GM12801 (cell line): Measurements from ENCODE around the gene HS3ST5.

Experiments used
- TF ChIP-seq, protein P1 (sequence below): IDR thresholded peaks from one replicate; pipeline ENCODE4 v1.5.1; 2011; ENCODE audit warnings: control low read depth; ENCODE audit not compliant: insufficient read length; ENCODE audit errors: extremely low read depth

The HS3ST5 gene

DNA sequence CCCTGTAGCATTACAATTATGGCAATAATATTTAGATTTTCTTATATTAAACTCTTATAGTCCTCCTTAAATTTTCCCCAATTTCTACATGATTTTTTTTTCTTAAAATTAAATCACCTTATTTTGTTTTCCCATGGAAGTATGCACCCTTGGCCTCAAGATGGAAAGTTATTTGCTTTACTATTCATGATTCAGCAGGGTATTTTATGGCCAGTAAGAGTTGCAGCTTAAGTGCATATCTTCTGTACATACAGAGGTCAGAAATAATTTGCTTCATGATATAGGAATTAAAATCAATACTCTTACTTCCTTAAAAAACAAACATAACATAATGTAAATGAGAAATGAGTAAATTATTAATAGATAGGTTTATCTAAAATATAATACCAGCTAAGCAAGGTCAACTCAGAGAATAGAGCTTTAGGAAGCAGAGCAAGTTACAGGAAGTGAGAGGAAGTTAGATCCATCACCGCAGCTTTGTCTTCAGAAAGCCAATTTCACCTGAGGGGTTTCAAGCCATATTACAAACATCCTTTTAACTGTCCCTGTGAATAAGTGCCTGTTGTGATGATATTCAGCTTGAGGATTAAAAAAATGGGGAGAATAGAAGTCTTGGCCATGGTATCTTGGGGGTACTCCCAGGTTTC, 24.6 kb upstream of the HS3ST5 start:
- TF ChIP-seq, protein P1, sequence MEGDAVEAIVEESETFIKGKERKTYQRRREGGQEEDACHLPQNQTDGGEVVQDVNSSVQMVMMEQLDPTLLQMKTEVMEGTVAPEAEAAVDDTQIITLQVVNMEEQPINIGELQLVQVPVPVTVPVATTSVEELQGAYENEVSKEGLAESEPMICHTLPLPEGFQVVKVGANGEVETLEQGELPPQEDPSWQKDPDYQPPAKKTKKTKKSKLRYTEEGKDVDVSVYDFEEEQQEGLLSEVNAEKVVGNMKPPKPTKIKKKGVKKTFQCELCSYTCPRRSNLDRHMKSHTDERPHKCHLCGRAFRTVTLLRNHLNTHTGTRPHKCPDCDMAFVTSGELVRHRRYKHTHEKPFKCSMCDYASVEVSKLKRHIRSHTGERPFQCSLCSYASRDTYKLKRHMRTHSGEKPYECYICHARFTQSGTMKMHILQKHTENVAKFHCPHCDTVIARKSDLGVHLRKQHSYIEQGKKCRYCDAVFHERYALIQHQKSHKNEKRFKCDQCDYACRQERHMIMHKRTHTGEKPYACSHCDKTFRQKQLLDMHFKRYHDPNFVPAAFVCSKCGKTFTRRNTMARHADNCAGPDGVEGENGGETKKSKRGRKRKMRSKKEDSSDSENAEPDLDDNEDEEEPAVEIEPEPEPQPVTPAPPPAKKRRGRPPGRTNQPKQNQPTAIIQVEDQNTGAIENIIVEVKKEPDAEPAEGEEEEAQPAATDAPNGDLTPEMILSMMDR = no peak

DNA sequence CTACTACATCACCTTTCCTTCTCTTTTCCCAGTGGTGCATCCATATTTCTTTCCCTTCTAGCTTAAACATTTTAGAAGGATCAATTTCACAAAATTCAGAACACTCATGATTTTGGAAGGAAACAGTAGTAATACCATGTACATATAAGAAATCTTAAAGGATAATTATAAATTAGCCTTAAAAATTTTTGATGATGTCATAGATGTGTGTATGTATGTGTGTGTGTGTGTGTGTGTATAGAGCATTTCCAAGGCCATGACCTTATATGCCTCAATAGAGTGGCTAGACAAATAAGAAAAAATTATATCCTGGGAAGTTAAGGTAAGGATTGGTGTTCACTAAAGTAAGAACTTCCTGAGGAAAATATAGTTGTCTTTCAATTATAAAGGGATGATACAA, 24.1 kb upstream of the HS3ST5 start:
- TF ChIP-seq, protein P1 = no peak

DNA sequence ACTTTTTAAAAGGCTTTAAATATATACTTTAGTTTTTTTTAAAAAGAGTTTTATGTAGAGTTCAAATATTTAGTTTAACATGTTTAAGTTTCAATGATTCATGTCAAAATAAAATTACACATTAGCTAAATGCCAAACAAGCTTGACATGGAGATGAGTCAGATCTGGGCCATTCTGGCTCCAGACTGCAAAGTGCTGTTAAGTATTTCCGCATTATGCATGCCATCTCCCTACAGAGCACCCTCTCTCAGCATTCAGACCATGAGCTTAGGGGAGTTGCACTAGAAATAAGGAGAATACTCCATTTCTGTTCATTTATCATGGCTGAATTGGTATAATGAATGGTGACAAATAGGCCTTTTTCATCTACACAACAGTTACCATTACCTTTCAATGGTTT, 21.5 kb upstream of the HS3ST5 start:
- TF ChIP-seq, protein P1 = no peak

DNA sequence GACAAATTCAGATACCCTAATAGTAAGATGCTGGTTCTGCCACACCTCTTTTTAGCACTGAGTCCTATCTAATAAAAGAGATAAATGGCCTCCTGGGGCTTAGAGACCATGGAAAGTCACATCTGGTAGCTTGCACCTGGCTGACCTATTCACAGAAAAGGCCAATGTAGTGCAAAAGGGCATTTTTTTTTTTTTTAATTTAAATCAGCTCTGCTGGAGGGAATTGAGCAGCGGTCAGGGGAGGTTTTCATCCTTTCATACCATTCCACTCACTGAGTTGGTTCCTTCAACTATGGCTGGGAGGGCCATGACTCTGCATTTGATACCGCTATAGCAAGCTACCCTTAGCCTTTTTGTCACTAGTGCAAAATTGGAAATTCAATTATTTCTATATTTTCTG, 20.1 kb upstream of the HS3ST5 start:
- TF ChIP-seq, protein P1 = no peak

DNA sequence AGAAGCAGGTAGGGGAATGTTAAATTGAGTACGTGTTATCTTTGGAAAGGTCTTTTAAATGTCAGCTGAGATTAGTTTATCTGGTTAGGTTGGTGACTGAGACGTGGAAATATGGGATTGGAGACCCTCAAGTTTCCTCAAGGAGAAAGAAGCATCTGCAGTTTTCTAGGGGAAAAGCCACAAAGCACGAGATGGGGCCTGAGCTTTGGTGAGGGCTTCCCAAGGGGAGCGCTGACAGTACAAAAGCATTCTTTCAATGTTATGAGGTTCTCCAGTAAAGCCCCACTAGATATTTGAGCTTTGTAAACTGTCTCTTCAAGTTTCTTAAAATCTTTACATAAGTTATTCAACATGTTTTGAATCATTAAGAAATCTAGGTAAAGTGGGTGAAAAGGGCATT, 19.6 kb upstream of the HS3ST5 start:
- TF ChIP-seq, protein P1 = no peak

DNA sequence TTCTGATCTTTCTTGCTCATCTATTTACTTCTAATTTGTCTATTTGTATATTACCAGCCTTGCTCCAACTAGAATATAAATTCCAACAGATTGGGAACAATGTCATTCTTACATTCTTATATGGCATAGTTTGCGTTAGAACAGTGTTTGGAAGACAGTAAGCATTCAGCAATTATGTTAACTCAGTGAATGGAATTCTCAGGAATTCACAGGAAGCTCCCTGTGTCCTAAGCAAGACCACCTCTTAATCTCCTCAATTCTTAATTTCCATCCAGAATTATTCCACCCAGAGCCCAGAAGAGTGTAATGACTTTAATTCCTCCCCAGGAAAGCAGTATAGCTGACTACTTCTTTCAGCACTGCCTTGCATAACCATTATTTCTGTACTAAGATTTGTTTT, 18.2 kb upstream of the HS3ST5 start:
- TF ChIP-seq, protein P1 = no peak

DNA sequence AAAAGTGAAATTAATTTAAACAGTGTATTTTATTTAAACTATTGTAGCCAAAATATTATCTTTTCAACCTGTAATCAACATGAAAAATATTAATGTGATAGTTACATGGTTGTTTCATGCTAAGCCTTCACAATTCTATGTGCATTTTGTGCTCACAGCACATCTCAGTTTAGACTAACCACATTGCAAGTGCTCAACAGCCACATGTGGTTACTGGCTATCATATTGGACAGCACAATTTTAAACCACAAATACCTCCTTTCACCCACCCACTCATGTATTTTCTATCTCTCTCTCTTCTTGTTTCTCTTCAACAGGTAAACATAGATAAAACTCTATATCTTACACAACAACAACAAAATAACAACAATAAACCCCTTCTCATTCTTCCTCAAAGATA, 12.5 kb upstream of the HS3ST5 start:
- TF ChIP-seq, protein P1 = no peak

DNA sequence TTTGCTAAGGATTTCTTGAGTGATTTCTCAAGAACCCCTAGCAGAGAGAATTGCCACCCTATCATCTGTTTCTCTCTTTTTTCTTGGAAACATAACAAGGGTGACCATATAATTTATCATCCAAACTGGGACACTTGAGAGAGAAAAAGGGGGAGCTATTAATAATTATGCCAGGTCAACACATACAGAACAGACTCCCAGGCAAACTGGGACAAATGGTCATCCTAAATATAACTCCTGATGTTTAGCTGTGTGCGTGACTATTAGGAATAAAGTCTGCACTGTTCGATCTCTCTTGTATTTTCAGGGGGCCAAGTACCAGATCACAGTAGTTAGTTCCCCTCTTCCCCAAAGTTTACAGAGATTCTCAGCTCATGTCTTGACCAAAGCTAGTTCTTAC, 11.7 kb upstream of the HS3ST5 start:
- TF ChIP-seq, protein P1 = no peak
